Heart left ventricle (tissue), 16 donors: ENCODE results near the gene GZMM. TPM values are rescaled to one million over a fixed set of nuclear protein-coding genes. Genes with fewer than 3 reads are reported as not detected.

Experiments used
- ATAC-seq, 4 donors: fragments of 200-7000 bp; cut with Tn5 transposase; one replicate each; pipeline ENCODE4 v1.9.1; 2020 to 2022; ENCODE audit warnings: moderate library complexity in 4 of 4, mild to moderate bottlenecking in 3 of 4, moderate number of reproducible peaks in 1 of 4
- DNase-seq, 5 donors: peaks; one replicate each; pipeline ENCODE4 v3.0.0-alpha.2; 2020
- H3K27ac ChIP-seq, 12 donors: fragments of 200-600 bp; sonication (generic) in 4 of 12; one replicate each; pipeline versions ENCODE4 v1.5.0 to v1.8.0; 2016 to 2022; ENCODE audit warnings: mild to moderate bottlenecking in 2 of 12
- H3K27me3 ChIP-seq, 9 donors: fragments of 200-600 bp; sonication (generic) in 2 of 9; one replicate each; pipeline versions ENCODE4 v1.5.1 to v1.8.0; 2016 to 2022; ENCODE audit warnings: mild to moderate bottlenecking in 3 of 9
- H3K36me3 ChIP-seq, 9 donors: fragments of 200-600 bp; sonication (generic) in 2 of 9; one replicate each; pipeline versions ENCODE4 v1.5.0 to v1.8.0; 2018 to 2022; ENCODE audit warnings: mild to moderate bottlenecking in 2 of 9
- H3K4me1 ChIP-seq, 12 donors: fragments of 200-600 bp; sonication (generic) in 4 of 12; one replicate each; pipeline versions ENCODE4 v1.5.0 to v1.8.0; 2016 to 2022; ENCODE audit warnings: mild to moderate bottlenecking in 3 of 12
- H3K4me3 ChIP-seq, 12 donors: fragments of 200-600 bp; sonication (generic) in 4 of 12; one replicate each; pipeline versions ENCODE4 v1.5.0 to v1.8.0; 2017 to 2022; ENCODE audit warnings: mild to moderate bottlenecking in 9 of 12, moderate library complexity in 4 of 12
- H3K9me3 ChIP-seq, 12 donors: fragments of 200-600 bp; sonication (generic) in 4 of 12; one replicate each; pipeline versions ENCODE4 v1.5.0 to v1.8.0; 2016 to 2022; ENCODE audit warnings: mild to moderate bottlenecking in 1 of 12
- POLR2A ChIP-seq, 2 donors: fragments of 450-650 bp; IDR thresholded peaks; one replicate each; pipeline ENCODE4 v1.6.1; 2017; ENCODE audit warnings: antibody characterized with exemption in 2 of 2, mild to moderate bottlenecking in 2 of 2, moderate library complexity in 2 of 2
- WGBS, 4 donors: extraction: QIAGEN DNeasy Blood & Tissue Kit in 2 of 4; methylation state at CpG; one replicate each; pipeline versions ENCODE4 v1.1.5 to v1.1.7; 2013 to 2018; 5-methylcytosine and 5-hydroxymethylcytosine counted together
- intact Hi-C, 10 donors: fragments of 100-400 bp; cut with DNase I; formaldehyde crosslinking; loops; one replicate each; pipeline versions ENCODE4 v1.11.1 to v1.14.2; 2022
- polyA plus RNA-seq, 2 donors: library from polyadenylated mRNA; stranded (reverse); fragments of 200-250 nt; gene quantifications; one replicate each; pipeline ENCODE4 v1.2.3, GENCODE V29; 2013
- total RNA-seq, 9 donors: library from RNA; depleted of rRNA in 2 of 9; stranded (reverse); fragments of >200 nt in 2 of 9; fragmentation: NEBNext Ultra II Directional in 3 of 9; extraction: Animal tissue kit (Norgen Biotek cat#: 25700) in 3 of 9; gene quantifications; one replicate each; pipeline versions ENCODE4 v1.1.0 to v1.2.4, GENCODE V29; 2016 to 2023
- TF ChIP-seq, protein P1 (sequence below), 12 donors: fragments of 200-600 bp; sonication (generic) in 4 of 12; IDR thresholded peaks; one replicate each; pipeline versions ENCODE4 v1.5.0 to v1.8.0; 2018 to 2022; ENCODE audit warnings: antibody characterized with exemption in 12 of 12, mild to moderate bottlenecking in 5 of 12
- donor health status: ischemic (EF 13 %, LVEDD 7.1; RV severe dilation, severe dysfunction).
- donor health status: healthy with polysubstance abuse.
- donor health status: DM: no; HTN: yes; CAD: no.
- donor health status: DM: no; HTN: no; CAD: no.
- donor health status: ischemic (EF 25% LVEDD 6.9; RV normal size, moderate dysfunction).
- donor health status: ischemic (EF 25% LVEDD 5.7; RV mildly dilated, moderate dysfunction).
- donor health status: healthy.
- donor health status: DM: yes; HTN: yes; CAD: no.
- donor health status: ischemic (EF 35%, LVEDD 5.7; RV mildly dilated, moderate dysfunction).
- donor health status: nonischemic (EF 11% LVEDD 7.7; RV severe dilation, severe dysfunction).
- donor health status: DM: yes; HTN: yes; CAD: no.
- donor health status: PGD.
- donor health status: ischemic (EF 29% LVEDD 5.4; RV normal size, mild dysfunction).
- donor health status: nonischemic (EF 23%, LVEDD 6.1; RV moderate dilation, normal function).

The GZMM gene
- total and polyA plus RNA-seq, 11 donors, result 0.12 to 3.0 (median 0.47) TPM; not detected in 5

DNA sequence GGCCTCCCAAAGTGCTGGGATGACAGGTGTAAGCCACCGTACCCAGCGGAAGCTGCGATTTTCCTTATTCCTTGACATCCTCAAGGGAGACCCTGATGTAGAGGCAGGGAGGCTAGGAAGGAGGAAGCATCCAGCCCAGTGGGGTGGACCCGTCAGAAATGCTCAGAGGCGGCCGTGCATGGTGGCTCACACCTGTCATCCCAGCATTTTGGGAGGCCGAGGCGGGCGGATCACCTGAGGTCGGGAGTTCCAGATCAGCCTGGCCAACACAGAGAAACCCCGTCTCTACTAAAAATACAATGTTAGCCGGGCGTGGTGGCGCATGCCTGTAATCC, 11.6 kb downstream of the GZMM start:
- TF ChIP-seq POLR2A (IDR thresholded peaks at IDR 0.05), result no peak
- TF ChIP-seq, protein P1, sequence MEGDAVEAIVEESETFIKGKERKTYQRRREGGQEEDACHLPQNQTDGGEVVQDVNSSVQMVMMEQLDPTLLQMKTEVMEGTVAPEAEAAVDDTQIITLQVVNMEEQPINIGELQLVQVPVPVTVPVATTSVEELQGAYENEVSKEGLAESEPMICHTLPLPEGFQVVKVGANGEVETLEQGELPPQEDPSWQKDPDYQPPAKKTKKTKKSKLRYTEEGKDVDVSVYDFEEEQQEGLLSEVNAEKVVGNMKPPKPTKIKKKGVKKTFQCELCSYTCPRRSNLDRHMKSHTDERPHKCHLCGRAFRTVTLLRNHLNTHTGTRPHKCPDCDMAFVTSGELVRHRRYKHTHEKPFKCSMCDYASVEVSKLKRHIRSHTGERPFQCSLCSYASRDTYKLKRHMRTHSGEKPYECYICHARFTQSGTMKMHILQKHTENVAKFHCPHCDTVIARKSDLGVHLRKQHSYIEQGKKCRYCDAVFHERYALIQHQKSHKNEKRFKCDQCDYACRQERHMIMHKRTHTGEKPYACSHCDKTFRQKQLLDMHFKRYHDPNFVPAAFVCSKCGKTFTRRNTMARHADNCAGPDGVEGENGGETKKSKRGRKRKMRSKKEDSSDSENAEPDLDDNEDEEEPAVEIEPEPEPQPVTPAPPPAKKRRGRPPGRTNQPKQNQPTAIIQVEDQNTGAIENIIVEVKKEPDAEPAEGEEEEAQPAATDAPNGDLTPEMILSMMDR (IDR thresholded peaks at IDR 0.05), result no peak
- no peak overlapping the region for H3K4me3 ChIP-seq
- H3K9me3 ChIP-seq, result no peaks in the 10 kb centered on the region
- H3K27me3 ChIP-seq, result no peaks in the 10 kb centered on the region
- H3K36me3 ChIP-seq, result no peaks in the 10 kb centered on the region
- 82 to 96% (median 92%) methylated on average over 10 to 14 of the region's 14 CpGs for WGBS, 4 donors
- no peak for ATAC-seq
- H3K4me1 ChIP-seq, result peaks cover 0 to 30% (median 12%) of the 10 kb centered on the region in 12 donors
- DNase-seq, result peak in 1 of 5 donors; percentile 21
- H3K27ac ChIP-seq, result peak overlapping the region in 7 of 12 donors; percentile 5 to 69 (median 39)
- intact Hi-C loops, result loop anchor here in 1 of 10 donors (10.0 kb wide), 1 partner anchor 179 kb away; no protein-coding TSS in a partner anchor

DNA sequence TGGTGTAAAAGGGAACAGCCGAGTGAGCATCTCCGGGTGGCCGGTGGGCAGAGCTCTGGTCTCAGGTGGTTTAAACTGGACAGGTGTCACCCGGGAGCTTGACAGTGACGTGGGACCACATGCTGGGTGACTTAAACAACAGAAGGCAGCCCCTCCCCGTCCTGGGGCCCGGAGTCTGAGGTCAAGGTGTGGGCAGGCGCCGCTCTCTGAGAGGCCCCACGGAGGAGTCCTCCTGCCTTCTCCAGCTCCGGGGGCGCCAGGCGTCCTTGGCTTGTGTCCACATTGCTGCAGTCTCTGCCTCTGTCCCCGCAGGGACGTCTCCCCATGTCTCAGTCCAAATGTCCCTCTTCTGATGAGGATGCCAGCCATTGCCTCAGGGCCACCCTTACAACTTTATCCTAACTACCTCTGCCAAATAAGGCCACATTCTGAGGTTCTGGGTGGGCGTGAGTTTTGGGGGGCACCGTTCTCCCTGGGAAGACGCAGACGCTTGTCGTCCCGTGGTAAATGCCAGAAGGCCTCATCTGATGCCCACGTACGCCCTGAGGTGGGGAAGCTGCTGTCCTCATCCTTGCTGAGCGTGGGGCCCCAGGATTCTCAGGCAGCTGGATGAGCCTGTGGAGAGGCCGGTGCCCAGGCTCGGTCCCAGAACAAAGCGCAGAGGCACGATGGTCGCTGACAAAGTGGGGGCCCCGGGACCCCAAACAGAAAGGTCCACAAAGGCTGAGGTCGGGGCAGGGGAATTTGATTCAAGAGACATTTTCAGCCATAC, 12.9 kb downstream of the GZMM start:
- peak overlapping the region in 9 of 12 donors; percentile 19 to 75 (median 43) for H3K27ac ChIP-seq
- H3K4me1 ChIP-seq, result peaks cover 0 to 23% (median 12%) of the 10 kb centered on the region in 12 donors
- WGBS, 4 donors, result 79 to 90% (median 83%) methylated on average over 15 to 31 of the region's 31 CpGs
- no peaks in the 10 kb centered on the region for H3K9me3 ChIP-seq
- ATAC-seq (peak in 1 of 4 donors; percentile 3), DNase-seq (peak in 1 of 5 donors; percentile 55)
- intact Hi-C loops, result loop anchor here in 1 of 10 donors (10.0 kb wide), 1 partner anchor 178 kb away; no protein-coding TSS in a partner anchor
- no peaks in the 10 kb centered on the region for H3K36me3 ChIP-seq
- TF ChIP-seq POLR2A (IDR thresholded peaks at IDR 0.05), result no peak
- no peaks in the 10 kb centered on the region for H3K27me3 ChIP-seq
- no peak overlapping the region for H3K4me3 ChIP-seq

DNA sequence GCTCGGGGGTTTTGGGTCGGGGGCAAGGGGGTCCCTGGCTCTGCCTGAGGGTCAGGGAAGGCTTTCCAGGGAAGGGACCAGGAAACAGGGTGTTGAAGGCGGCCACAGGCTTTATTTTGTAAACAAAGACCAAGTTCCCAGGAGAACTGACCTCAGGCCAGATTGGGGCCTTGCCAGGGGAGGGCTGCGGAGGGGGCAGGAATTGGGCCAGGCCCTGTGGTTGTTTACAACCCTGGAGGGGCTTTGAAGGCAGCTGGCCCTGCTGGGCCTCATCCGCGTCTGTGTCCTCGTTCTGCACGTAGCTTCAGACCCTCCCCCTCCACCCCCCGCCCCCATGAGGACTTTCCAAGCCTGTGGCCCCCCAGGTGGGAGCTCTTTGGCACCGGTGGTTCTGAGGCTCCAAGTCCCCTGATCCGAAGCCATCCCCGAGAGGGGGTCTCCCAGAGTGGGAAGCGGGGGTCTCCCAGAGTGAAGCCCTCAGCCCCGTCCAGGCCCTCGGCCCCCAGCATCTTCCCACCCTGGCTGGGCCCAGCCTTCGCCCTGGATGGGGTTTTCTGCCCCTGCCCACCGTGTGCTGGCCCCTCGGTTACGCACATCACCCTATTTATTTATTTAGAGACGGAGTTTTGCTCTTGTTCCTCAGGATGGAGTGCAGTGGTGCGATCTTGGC, 15.1 kb downstream of the GZMM start:
- 47 to 65% (median 52%) methylated on average over 15 to 21 of the region's 21 CpGs for WGBS, 4 donors
- Histone ChIP-seq H3K27me3 (no peaks in the 10 kb centered on the region), H3K36me3 (no peaks in the 10 kb centered on the region), H3K27ac (peak overlapping the region in 10 of 12 donors; percentile 13 to 64 (median 48)), H3K4me3 (no peak overlapping the region), H3K9me3 (no peaks in the 10 kb centered on the region), H3K4me1 (peaks cover 0 to 23% (median 12%) of the 10 kb centered on the region in 12 donors)
- TF ChIP-seq, protein P1 (IDR thresholded peaks at IDR 0.05), result no peak
- TF ChIP-seq POLR2A (IDR thresholded peaks at IDR 0.05), result no peak
- peak; percentile 34 to 58 (median 57) for ATAC-seq
- intact Hi-C loops, result loop anchor here in 1 of 10 donors (10.0 kb wide), 1 partner anchor 176 kb away; no protein-coding TSS in a partner anchor
- DNase-seq, result peak in 4 of 5 donors; percentile 53 to 73 (median 63)

DNA sequence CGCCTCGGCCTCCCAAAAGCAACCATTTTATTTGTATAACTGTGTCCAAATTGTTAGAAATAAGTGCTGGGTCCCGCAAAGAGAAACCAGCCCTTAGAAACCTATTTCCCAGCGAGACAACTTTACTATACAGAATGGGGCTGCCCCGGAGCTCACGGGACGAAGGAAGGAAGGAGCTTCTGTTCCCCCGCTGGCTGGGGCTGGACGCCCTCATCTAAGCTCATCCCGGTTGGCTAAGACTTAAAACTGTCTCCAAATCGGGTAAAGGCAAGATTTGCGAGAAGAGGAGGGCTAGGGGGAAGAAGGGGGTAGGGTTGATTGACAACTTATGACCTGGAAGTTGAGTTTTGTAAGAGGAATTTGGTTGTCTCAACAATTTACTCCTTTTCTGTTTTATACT, 16.3 kb downstream of the GZMM start:
- peak overlapping the region in 1 of 12 donors; percentile 11 for H3K27ac ChIP-seq
- H3K36me3 ChIP-seq, result no peaks in the 10 kb centered on the region
- no peaks in the 10 kb centered on the region for H3K27me3 ChIP-seq
- H3K9me3 ChIP-seq, result no peaks in the 10 kb centered on the region
- TF ChIP-seq, protein P1 (IDR thresholded peaks at IDR 0.05), result no peak
- no peak for TF ChIP-seq POLR2A (IDR thresholded peaks at IDR 0.05)
- H3K4me1 ChIP-seq, result peaks cover 0 to 23% (median 12%) of the 10 kb centered on the region in 12 donors
- DNase-seq (peak in 1 of 5 donors; percentile 4), ATAC-seq (no peak)
- H3K4me3 ChIP-seq, result no peak overlapping the region
- 80 to 90% (median 84%) methylated on average over 12 of the region's 12 CpGs for WGBS, 4 donors
- intact Hi-C loops, result no loop called here
